GOT3 (cell line): ENCODE data around the gene RNF113B.

Source experiments
- DNase-seq: peaks from one replicate; lab custom pipeline; 2025; ENCODE audit warnings: mixed read lengths; lab: John Stamatoyannopoulos, UW

Gene RNF113B

GRCh38 chr13:98173431-98174152 is 3.5 kb downstream of the RNF113B start:
- no peak for DNase-seq

- DNase-seq, result no peak
Measured at GRCh38 chr13:98172590-98173422, 4.3 kb downstream of the RNF113B start.

GRCh38 chr13:98171900-98172589 is 5.0 kb downstream of the RNF113B start:
- DNase-seq, result no peak

GRCh38 chr13:98169331-98169730 is 7.7 kb downstream of the RNF113B start:
- no peak for DNase-seq

DNA sequence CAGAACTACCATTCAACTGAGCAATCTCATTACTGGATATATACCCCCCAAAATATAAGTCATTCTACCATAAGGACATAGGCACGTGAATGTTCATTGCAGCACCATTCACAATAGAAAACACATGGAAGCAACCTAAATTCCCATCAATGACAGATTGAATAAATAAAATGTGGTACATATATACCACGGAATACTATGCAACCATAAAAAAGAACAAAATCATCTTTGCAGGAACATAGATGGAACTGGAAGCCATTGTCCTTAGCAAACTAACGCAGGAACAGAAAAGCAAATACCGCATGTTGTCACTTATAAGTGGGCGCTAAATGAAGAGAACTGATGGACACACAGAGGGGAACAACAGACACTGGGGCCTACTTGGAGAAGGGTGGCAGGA is 14.1 kb downstream of the RNF113B start:
- no peak for DNase-seq

- no peak for DNase-seq
Measured at GRCh38 chr13:98158172-98158899, 18.7 kb downstream of the RNF113B start.

GRCh38 chr13:98157609-98158008 is 19.5 kb downstream of the RNF113B start:
- no peak for DNase-seq

GRCh38 chr13:98157188-98157587 is 19.9 kb downstream of the RNF113B start:
- no peak for DNase-seq

GRCh38 chr13:98156259-98156658 is 20.8 kb downstream of the RNF113B start:
- no peak for DNase-seq

DNA sequence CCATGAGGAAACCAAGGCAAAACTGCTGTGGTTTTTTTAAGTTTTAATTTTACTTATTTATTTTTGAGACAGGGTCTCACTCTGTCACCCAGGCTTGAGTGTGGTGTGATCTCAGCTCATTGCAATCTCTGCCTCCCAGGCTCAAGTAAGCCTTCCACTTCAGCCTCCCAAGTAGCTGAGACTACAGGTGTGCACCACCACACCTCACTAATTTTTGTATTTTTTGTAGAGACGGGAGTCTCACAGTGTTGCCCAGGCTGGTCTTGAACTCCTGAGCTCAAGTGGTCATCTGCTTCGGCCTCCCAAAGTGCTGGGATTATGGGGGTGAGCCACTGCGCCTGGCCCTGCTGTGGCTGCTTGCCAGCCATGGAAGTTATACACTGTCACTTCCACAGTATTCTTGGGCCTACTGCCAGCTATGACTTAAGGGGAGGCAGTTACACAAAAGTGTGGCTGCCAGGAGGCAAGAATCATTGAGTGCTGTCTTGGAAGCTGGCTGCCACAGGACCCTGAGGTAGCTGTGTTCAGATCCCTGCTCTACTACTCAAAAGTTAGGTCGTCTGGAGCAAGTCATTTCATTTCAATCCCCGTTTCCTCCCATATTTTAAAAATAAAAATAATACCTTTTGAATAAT is 21.5 kb downstream of the RNF113B start:
- DNase-seq, result no peak

- no peak for DNase-seq
Measured at GRCh38 chr13:98150832-98151479, 26.1 kb downstream of the RNF113B start.

DNA sequence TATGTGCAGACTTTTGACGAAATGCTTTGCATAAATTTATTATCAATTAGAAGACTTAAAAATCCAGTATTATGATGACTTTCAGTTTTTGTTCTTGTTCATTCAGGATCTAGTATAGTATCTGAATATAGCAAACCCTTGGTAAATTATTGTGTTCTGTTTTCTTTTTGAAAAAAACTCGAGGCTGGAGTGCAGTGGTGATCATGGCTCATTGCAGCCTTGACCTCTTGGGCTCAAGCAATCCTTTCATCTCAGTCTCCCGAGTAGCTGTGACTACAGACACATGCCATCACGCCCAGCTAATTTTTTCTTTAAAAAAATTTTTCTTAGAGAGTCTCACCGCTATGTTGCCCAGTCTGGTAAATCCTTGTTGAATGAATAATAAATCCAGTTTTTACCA is 29.5 kb downstream of the RNF113B start:
- no peak for DNase-seq

GRCh38 chr13:98144801-98145350 is 32.2 kb downstream of the RNF113B start:
- no peak for DNase-seq

DNA sequence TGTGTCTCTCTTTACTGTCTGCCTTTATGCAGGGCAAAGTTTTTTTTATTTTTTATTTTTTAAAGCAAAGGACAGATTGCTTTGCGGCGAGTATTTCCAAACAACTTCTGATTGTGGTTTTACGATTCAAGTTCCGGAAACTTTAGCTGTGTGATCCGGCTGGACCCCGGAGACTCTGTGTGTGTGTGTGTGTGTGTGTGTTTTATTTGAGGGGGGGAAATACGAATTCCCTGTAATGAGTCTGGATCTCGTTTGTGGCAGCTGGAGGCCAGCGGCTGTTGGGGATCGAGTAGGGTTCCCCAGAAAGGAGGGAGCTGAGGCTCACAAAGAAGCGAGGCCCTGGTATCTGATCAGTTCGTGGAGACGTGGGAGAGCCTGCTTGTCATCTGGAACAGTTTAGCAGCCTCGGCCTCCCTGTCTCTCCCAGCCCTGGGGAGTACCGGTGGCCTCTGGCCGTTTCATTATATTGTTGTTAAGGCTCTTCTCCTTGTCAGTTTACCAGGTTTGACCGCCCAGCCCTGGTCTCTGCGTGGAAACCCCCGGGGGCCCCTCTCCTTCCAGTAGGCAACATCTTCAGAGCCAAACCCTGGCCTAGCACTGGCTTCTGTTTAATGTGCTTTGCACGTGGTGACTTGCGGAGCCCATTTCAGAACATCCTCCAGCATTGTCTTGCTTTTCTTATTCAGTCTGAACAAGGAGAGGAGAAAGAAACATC is 32.9 kb downstream of the RNF113B start:
- no peak for DNase-seq

GRCh38 chr13:98143601-98144026 is 33.5 kb downstream of the RNF113B start:
- DNase-seq, result no peak

DNA sequence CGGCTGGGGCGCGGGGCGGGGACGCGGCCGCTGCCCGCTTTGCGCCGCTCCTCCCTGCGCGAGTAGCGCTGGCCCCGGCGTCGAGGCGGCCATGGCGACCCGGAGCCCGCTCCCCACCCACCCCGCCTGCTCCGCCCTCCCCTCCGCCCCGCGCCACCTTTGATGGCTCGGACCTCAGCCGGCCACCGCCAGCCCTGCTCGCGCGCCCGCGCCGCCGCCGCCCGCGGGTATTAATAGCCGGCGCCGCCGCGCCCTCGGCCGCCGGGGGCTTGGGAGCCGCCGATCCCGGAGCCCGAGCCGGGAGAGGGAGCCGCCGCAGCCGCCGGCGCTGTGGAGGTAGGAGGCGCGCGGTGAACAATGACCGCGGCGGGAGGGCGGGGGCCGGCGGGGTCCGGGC is 33.9 kb downstream of the RNF113B start:
- no peak for DNase-seq

GRCh38 chr13:98142380-98143156 is 34.5 kb downstream of the RNF113B start, which contains the start of gene FARP1:
Gene FARP1 (plus strand): TSS chr13:98143094. CDS start chr13:98213243, 70,149 bp downstream.
- DNase-seq, result peak; percentile 98

DNA sequence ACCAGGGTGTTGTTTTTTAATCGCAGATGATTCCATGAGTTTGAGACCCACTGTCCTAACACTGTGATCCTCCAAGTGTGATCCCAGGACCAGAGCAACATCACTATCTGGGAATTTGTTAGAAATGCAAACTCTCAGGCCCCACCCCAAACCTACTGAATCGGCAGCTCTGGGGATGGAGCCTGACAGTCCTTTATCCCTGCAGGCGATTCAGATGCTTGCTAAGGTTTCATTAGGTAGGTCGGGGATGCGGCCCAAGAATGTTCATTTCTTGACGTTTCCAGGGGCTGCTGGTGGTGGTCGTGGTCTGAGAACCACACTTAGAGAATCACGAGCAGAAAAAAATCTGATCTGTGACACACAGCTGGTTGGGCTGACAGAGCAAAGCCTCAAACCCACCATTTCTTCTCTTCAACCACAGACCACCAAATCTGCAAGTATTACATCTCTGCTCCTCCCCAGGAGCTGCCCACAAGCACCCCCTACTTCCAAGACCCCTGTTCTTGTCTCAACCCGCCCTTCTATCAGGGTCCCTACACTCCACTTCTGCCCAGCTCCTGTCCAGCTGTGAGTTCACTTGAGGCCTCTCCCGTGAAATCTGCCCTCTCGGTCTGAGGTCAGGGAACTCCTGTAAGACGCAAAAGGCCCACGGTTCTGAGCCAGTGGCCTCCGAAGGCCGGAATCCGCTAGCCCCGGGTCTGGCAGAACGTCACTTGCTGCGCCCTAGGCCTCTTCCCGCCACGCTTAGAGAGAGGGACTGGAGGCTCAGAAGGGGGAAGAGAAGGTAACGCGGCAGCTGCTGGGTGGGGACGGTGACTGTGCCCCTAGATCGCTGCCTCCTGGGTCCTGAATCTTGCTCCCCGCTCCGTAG is 35.3 kb downstream of the RNF113B start:
- no peak for DNase-seq
